H9 (cell line): ENCODE data around the gene NFKB2. TPM values are rescaled to one million over a fixed set of nuclear protein-coding genes. Genes with fewer than 3 reads are reported as not detected.

ENCODE experiments used
- DNase-seq: peaks from one replicate; pipeline ENCODE4 v3.0.0-alpha.2; 2017
- H2AFZ ChIP-seq: one replicate; pipeline ENCODE4 v1.6.1; 2013; ENCODE audit warnings: mild to moderate bottlenecking, low read length, control low read depth, moderate library complexity
- H2AK5ac ChIP-seq: 2 replicates; pipeline ENCODE4 v1.6.1; 2013; ENCODE audit warnings: low read length, control low read depth, mixed read lengths; ENCODE audit not compliant: insufficient read length
- H2BK120ac ChIP-seq: one replicate; pipeline ENCODE4 v1.6.1; 2013; ENCODE audit warnings: low read depth, mild to moderate bottlenecking, low read length, control low read depth, inconsistent platforms; ENCODE audit not compliant: poor library complexity, severe bottlenecking
- H2BK12ac ChIP-seq: 2 replicates; pipeline ENCODE4 v1.6.1; 2013; ENCODE audit warnings: low read length, control low read depth, mixed read lengths, low read depth; ENCODE audit not compliant: insufficient read length
- H2BK15ac ChIP-seq: 2 replicates; pipeline ENCODE4 v1.6.1; 2013; ENCODE audit warnings: low read depth, low read length, control low read depth
- H2BK20ac ChIP-seq: one replicate; pipeline ENCODE4 v1.6.1; 2013; ENCODE audit warnings: low read depth, mild to moderate bottlenecking, low read length, control low read depth, inconsistent platforms; ENCODE audit not compliant: poor library complexity, severe bottlenecking
- H2BK5ac ChIP-seq: 2 replicates; pipeline ENCODE4 v1.6.1; 2013; ENCODE audit warnings: low read length, control low read depth, mixed read lengths; ENCODE audit not compliant: insufficient read length
- H3K14ac ChIP-seq: 2 replicates; pipeline ENCODE4 v1.6.1; 2013; ENCODE audit warnings: low read length, control low read depth; ENCODE audit not compliant: insufficient read depth
- H3K18ac ChIP-seq: 2 replicates; pipeline ENCODE4 v1.6.1; 2013; ENCODE audit warnings: low read depth, mild to moderate bottlenecking, mixed read lengths, low read length, control low read depth; ENCODE audit not compliant: insufficient read length
- H3K23ac ChIP-seq: 2 replicates; pipeline ENCODE4 v1.6.1; 2013; ENCODE audit warnings: low read length, control low read depth, mixed read lengths, low read depth; ENCODE audit not compliant: insufficient read length
- H3K23me2 ChIP-seq: 2 replicates; pipeline ENCODE4 v1.6.1; 2013; ENCODE audit warnings: low read depth, mild to moderate bottlenecking, mixed read lengths, low read length, control low read depth; ENCODE audit not compliant: insufficient read length, poor library complexity, severe bottlenecking
- H3K27ac ChIP-seq: 2 replicates; pipeline ENCODE4 v1.5.1; 2013; ENCODE audit warnings: low read length, control low read depth, mixed read lengths, low read depth; ENCODE audit not compliant: insufficient read length
- H3K27me3 ChIP-seq: 2 replicates; pipeline ENCODE4 v1.6.1; 2013; ENCODE audit warnings: low read length, control low read depth, inconsistent platforms; ENCODE audit not compliant: insufficient read depth
- H3K4ac ChIP-seq: 2 replicates; pipeline ENCODE4 v1.6.1; 2013; ENCODE audit warnings: low read depth, mild to moderate bottlenecking, control low read depth, inconsistent platforms, low read length, moderate library complexity
- H3K4me1 ChIP-seq: 2 replicates; pipeline ENCODE4 v1.6.1; 2013; ENCODE audit warnings: low read length, control low read depth, inconsistent platforms; ENCODE audit not compliant: insufficient read depth
- H3K4me2 ChIP-seq: 2 replicates; pipeline ENCODE4 v1.6.1; 2013; ENCODE audit warnings: low read length, control low read depth, mixed read lengths; ENCODE audit not compliant: insufficient read length, insufficient read depth
- H3K56ac ChIP-seq: 2 replicates; pipeline ENCODE4 v1.6.1; 2013; ENCODE audit warnings: low read depth, mild to moderate bottlenecking, mixed read lengths, low read length, control low read depth; ENCODE audit not compliant: insufficient read length
- H3K79me1 ChIP-seq: 2 replicates; pipeline ENCODE4 v1.6.1; 2013; ENCODE audit warnings: low read depth, mild to moderate bottlenecking, moderate library complexity, low read length, control low read depth, inconsistent platforms; ENCODE audit not compliant: insufficient read depth, poor library complexity, severe bottlenecking
- H3K79me2 ChIP-seq: 2 replicates; pipeline ENCODE4 v1.6.1; 2013; ENCODE audit warnings: low read length, control low read depth, inconsistent platforms; ENCODE audit not compliant: insufficient read depth
- H3K9ac ChIP-seq: 2 replicates; pipeline ENCODE4 v1.6.1; 2013; ENCODE audit warnings: low read length, control low read depth, mixed read lengths; ENCODE audit not compliant: insufficient read length; ENCODE audit errors: extremely low read depth
- H3K9me3 ChIP-seq: one replicate; pipeline ENCODE4 v1.6.1; 2013; ENCODE audit warnings: low read depth, low read length, inconsistent platforms; ENCODE audit not compliant: control insufficient read depth
- H3T11ph ChIP-seq: one replicate; pipeline ENCODE4 v1.6.1; 2013; ENCODE audit warnings: mild to moderate bottlenecking, low read length, control low read depth, inconsistent platforms
- H4K20me1 ChIP-seq: one replicate; pipeline ENCODE4 v1.6.1; 2013; ENCODE audit not compliant: control insufficient read depth, insufficient read length, insufficient read depth
- H4K5ac ChIP-seq: 2 replicates; pipeline ENCODE4 v1.6.1; 2013; ENCODE audit warnings: low read depth, mild to moderate bottlenecking, mixed read lengths, low read length, control low read depth; ENCODE audit not compliant: insufficient read length
- H4K8ac ChIP-seq: replicated peaks from 2 replicates; pipeline ENCODE4 v1.6.1; 2013; ENCODE audit warnings: low read length, control low read depth, mixed read lengths, low read depth; ENCODE audit not compliant: insufficient read length
- H4K91ac ChIP-seq: 2 replicates; pipeline ENCODE4 v1.6.1; 2013; ENCODE audit warnings: low read depth, mild to moderate bottlenecking, moderate library complexity, mixed read lengths, low read length, control low read depth; ENCODE audit not compliant: insufficient read length
- H3K27ac Mint-ChIP-seq, 3 experiments: 2 replicates in 2 of 3; 3 replicates in 1 of 3; pipeline ENCODE4 v1.8.0; 2020 to 2021; ENCODE audit warnings: mixed read lengths in 3 of 3, mild to moderate bottlenecking in 1 of 3, moderate library complexity in 1 of 3
- H3K27me3 Mint-ChIP-seq: 2 replicates; pipeline ENCODE4 v1.8.0; 2021; ENCODE audit warnings: low read depth, mild to moderate bottlenecking, moderate library complexity, mixed read lengths
- H3K36me3 Mint-ChIP-seq, 3 experiments: 2 replicates in 2 of 3; 3 replicates in 1 of 3; pipeline ENCODE4 v1.8.0; 2020 to 2021; ENCODE audit warnings: low read depth in 3 of 3, mixed read lengths in 3 of 3; ENCODE audit not compliant: insufficient read depth in 1 of 3
- H3K4me1 Mint-ChIP-seq, 2 experiments: 2 replicates each; pipeline ENCODE4 v1.8.0; 2020; ENCODE audit warnings: mixed read lengths in 2 of 2
- H3K4me3 Mint-ChIP-seq, 2 experiments: 2 replicates in 1 of 2; 3 replicates in 1 of 2; pipeline ENCODE4 v1.8.0; 2020 to 2021; ENCODE audit warnings: mild to moderate bottlenecking in 2 of 2, mixed read lengths in 2 of 2, moderate library complexity in 1 of 2
- H3K9me3 Mint-ChIP-seq, 2 experiments: 2 replicates in 1 of 2; 3 replicates in 1 of 2; pipeline ENCODE4 v1.8.0; 2020; ENCODE audit warnings: mild to moderate bottlenecking in 2 of 2, mixed read lengths in 2 of 2, moderate library complexity in 1 of 2
- CTCF ChIP-seq: fragments of 200-600 bp; sonication (generic); conservative IDR thresholded peaks from 3 replicates; pipeline ENCODE4 v1.8.0; 2021; ENCODE audit warnings: antibody characterized with exemption, mild to moderate bottlenecking
- WGBS: extraction: QIAGEN DNeasy Blood & Tissue Kit; methylation state at CpG from one replicate; pipeline ENCODE4 v1.1.7; 2013; ENCODE audit warnings: missing lambda C conversion rate, low lambda C conversion rate, mixed read lengths; ENCODE audit not compliant: insufficient read length; ENCODE audit errors: extremely low coverage; 5-methylcytosine and 5-hydroxymethylcytosine counted together
- total RNA-seq: library from RNA; stranded (reverse); gene quantifications from 2 replicates; pipeline ENCODE4 v1.2.1, GENCODE V29; 2021

The NFKB2 gene
- total RNA-seq, 1 experiment from 2014 or later: 23.7 TPM

- no peak overlapping the region for H3K4ac ChIP-seq
- no peak overlapping the region for H2BK15ac ChIP-seq
- H3K14ac ChIP-seq: no peak overlapping the region
- H3K4me1 ChIP-seq: no peaks in the 10 kb centered on the region
- H3K79me2 ChIP-seq: no peaks in the 10 kb centered on the region
- TF ChIP-seq CTCF: no peak
- H4K20me1 ChIP-seq: peaks cover 2% of the 10 kb centered on the region
- Mint-ChIP-seq H3K27ac (0 out of 7 replicates have a peak overlapping the region, but pooled peaks of 1 of the 3 experiments have one; percentile 27), H3K4me3 (no peak overlapping the region), H3K4me1 (peaks cover 12 to 14% of the 10 kb centered on the region in 2 experiments), H3K36me3 (peaks cover 3 to 12% (median 4%) of the 10 kb centered on the region in 3 experiments; a peak in 5 of 7 replicates), H3K9me3 (peaks cover 0 to 4% of the 10 kb centered on the region in 2 experiments; a peak in 1 of 5 replicates), H3K27me3 (peaks cover 58% of the 10 kb centered on the region)
- H2AFZ ChIP-seq: no peak overlapping the region
- H3K27ac ChIP-seq: no peak overlapping the region
- no peak overlapping the region for H4K8ac ChIP-seq
- no peak overlapping the region for H3K4me2 ChIP-seq
- H3K23ac ChIP-seq: no peak overlapping the region
- H2AK5ac ChIP-seq: no peak overlapping the region
- no peak overlapping the region for H3T11ph ChIP-seq
- no peak for DNase-seq
- H3K9ac ChIP-seq: no peak overlapping the region
- no peak overlapping the region for H3K18ac ChIP-seq
- no peak overlapping the region for H3K56ac ChIP-seq
- H3K27me3 ChIP-seq: peaks cover 23% of the 10 kb centered on the region; the same call in 1 of the 2 replicates
- no peak overlapping the region for H4K5ac ChIP-seq
- peaks cover 3% of the 10 kb centered on the region for H3K23me2 ChIP-seq
- no CpG with 5 or more reads among the region's 6 CpGs for WGBS
- no peaks in the 10 kb centered on the region for H3K79me1 ChIP-seq
- H4K91ac ChIP-seq: no peak overlapping the region
- no peak overlapping the region for H2BK5ac ChIP-seq
- H2BK12ac ChIP-seq: no peak overlapping the region
- no peak overlapping the region for H2BK120ac ChIP-seq
- no peak overlapping the region for H2BK20ac ChIP-seq
- no peaks in the 10 kb centered on the region for H3K9me3 ChIP-seq
These were observed 10.1 kb downstream of the NFKB2 start for GRCh38 chr10:102405632-102406031.
